NCI-H1417 treated with DMSO at 0.1 percent for 48 hours (cell line): ENCODE data around the gene PPP1R12B.
"Not testable (repeated sequence)": the region's sequence is repeated elsewhere in the genome, so short reads cannot be mapped to it uniquely, and the experiment has no call there.

Source experiments
- DNase-seq: peaks from one replicate; lab custom pipeline; 2025; lab: John Stamatoyannopoulos, UW

PPP1R12B gene

GRCh38 chr1:202349206-202349928 lies 868 bp downstream of the PPP1R12B start:
- DNase-seq = no peak

- no peak for DNase-seq
Measured at GRCh38 chr1:202351725-202352124, 3.2 kb downstream of the PPP1R12B start.

- not testable (repeated sequence) for DNase-seq
Measured at GRCh38 chr1:202352583-202353197, 4.2 kb downstream of the PPP1R12B start.

GRCh38 chr1:202355944-202356553 lies 7.5 kb downstream of the PPP1R12B start:
- DNase-seq = no peak

GRCh38 chr1:202357506-202357905 lies 9.0 kb downstream of the PPP1R12B start:
- no peak for DNase-seq

- no peak for DNase-seq
Measured at GRCh38 chr1:202361224-202361623, 12.7 kb downstream of the PPP1R12B start.

- DNase-seq = no peak
Measured at GRCh38 chr1:202361701-202362100, 13.2 kb downstream of the PPP1R12B start.

GRCh38 chr1:202362212-202362611 lies 13.7 kb downstream of the PPP1R12B start:
- DNase-seq = no peak

- DNase-seq = no peak
Measured at GRCh38 chr1:202365092-202365815, 16.8 kb downstream of the PPP1R12B start.

- no peak for DNase-seq
Measured at GRCh38 chr1:202367271-202367670, 18.8 kb downstream of the PPP1R12B start.

GRCh38 chr1:202370906-202371305 lies 22.4 kb downstream of the PPP1R12B start:
- not testable (repeated sequence) for DNase-seq

- peak; percentile 7 for DNase-seq
Measured at GRCh38 chr1:202374099-202374498, 25.6 kb downstream of the PPP1R12B start.

GRCh38 chr1:202375175-202375574 lies 26.7 kb downstream of the PPP1R12B start:
- not testable (repeated sequence) for DNase-seq

- no peak for DNase-seq
Measured at GRCh38 chr1:202376247-202376646, 27.7 kb downstream of the PPP1R12B start.

GRCh38 chr1:202379884-202380529 lies 31.5 kb downstream of the PPP1R12B start:
- DNase-seq = not testable (repeated sequence)

GRCh38 chr1:202380535-202380934 lies 32.0 kb downstream of the PPP1R12B start:
- DNase-seq = not testable (repeated sequence)

- DNase-seq = not testable (repeated sequence)
Measured at GRCh38 chr1:202381867-202382266, 33.4 kb downstream of the PPP1R12B start.

GRCh38 chr1:202395831-202396230 lies 47.3 kb downstream of the PPP1R12B start:
- not testable (repeated sequence) for DNase-seq

- no peak for DNase-seq
Measured at GRCh38 chr1:202397256-202397655, 48.8 kb downstream of the PPP1R12B start.

GRCh38 chr1:202398439-202398838 lies 49.9 kb downstream of the PPP1R12B start:
- not testable (repeated sequence) for DNase-seq

GRCh38 chr1:202401771-202402170 lies 53.3 kb downstream of the PPP1R12B start:
- DNase-seq = not testable (repeated sequence)

- DNase-seq = not testable (repeated sequence)
Measured at GRCh38 chr1:202403381-202403780, 54.9 kb downstream of the PPP1R12B start.
